Amniotic stem cell (primary cell): ENCODE results near the gene ATP5F1C.
A peak's percentile ranks its signal among the peaks of the same experiment; 100 is the strongest.
"Not testable (repeated sequence)": the region's sequence is repeated elsewhere in the genome, so short reads cannot be mapped to it uniquely, and the experiment has no call there.

Experiments used
- DNase-seq: peaks from one replicate; lab custom pipeline; 2025; lab: John Stamatoyannopoulos, UW

ATP5F1C gene

DNA sequence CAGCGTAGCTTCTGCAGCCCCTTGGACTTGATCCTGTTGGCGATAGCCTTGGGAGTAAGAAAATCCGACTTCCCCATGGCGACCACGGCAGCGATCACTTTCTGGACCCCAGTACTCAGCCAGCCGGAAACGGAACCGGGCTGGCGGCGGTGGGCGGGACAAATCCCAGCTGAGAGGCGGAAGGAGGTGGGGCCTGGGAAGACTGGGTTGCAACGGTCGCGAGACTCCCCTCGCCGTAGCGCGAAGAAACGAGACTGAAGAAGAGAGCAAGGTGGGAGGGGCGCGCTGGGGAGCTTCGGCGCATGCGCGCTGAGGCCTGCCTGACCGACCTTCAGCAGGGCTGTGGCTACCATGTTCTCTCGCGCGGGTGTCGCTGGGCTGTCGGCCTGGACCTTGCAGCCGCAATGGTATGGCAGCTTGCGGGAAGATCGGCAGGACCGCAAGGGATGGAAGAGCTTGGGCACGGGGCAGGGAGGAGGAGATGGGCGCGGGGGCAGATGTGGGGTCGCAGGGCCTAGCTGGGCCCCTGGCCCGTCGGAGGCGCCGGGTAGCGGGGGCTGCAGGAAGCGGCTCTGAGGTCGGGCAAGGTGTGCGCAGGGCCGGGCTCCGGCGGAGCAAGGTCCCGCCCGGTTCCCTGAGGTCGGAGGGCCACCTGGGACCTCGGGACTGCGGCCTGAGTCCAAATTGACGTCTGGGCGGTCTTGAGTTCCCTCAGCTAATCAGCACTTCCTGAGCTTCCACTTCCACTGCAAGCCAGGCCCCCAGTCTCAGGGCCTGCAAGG is at the start of gene ATP5F1C, which contains the start of gene KIN:
TSS of gene ATP5F1C (plus strand) at position 321 of the 782 bp plus-strand sequence. CDS start at position 352, 31 bp downstream.
TSS of gene KIN (minus strand) at position 137 of the 782 bp plus-strand sequence. CDS start at position 77, 60 bp downstream.
- peak; percentile 92 for DNase-seq

DNA sequence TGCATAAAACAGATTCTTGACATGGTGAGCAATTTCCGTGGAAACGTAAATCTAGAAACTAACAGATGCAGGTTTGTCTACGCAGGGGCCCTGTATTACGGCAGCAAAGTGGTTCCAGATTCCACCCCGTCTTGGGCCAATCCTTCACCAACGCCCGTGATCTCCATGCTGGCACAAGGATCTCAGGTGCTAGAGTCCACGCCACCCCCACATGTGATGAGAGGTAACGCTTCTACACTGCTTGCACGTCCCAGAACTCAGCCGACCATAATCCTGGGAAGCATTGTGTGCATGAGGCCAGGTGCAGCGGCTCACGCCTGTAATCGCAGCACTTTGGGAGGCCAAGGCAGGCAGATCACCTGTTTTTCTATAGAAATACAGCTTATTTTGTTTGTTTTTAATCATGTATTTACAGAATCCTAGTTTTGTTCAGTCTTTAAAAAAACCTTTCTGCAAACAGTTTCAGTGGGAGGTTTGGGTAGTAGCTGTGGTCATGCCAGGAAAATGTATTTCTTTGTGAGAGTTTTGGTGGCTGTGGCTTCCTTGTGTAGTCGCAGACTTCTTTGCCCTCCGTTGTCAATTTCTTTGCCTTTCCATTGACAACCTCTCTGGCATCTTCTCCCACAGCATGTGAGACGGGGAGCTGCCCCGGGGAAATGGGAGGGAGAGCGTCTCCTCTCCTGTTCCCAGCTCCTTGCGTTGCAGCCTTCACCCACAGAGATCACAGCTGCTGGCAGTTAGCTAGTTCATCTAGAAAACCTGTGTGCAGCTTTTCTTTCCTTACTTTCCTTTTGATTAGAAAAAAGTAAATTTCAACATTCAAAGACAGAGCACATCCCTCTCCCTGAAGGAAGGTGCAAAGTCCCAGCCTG is 49.2 kb upstream of the ATP5F1C start:
- no peak for DNase-seq

DNA sequence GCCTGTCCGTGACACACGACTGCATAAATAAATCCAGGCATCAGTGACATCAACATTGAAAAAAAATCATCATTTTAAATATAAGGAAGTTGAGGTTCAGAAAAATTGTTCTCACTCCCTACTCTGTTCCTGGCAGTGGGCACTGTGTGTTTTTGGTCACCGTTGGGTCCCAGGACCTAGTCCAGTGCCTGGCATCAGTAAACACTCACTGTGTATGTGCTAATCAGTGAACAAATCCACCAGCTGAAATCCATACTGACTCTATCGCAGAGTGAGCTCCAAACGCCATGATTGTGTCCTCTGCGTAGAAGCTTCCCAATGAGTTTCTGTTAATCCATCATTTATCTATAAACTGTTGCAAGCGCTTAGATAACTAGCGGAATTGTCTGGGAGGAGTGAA is 43.7 kb upstream of the ATP5F1C start:
- DNase-seq: no peak

DNA sequence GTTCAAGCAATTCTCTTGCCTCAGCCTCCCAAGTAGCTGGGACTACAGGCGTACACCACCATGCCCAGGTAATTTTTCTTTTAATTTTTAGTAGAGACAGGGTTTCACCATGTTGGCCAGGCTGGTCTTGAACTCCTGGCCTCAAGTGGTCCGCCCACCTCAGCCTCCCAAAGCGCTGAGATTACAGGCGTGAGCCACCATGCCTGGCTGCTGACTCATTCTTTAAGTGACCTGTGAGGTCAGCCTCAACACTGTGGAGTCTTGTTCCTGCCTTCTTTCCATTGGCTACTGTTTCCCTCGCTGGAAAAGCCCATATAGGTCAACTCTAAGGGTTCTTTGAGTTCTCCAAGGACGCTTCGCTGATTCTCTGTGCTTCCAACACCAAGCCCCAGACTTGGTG is 39.3 kb upstream of the ATP5F1C start:
- not testable (repeated sequence) for DNase-seq

DNA sequence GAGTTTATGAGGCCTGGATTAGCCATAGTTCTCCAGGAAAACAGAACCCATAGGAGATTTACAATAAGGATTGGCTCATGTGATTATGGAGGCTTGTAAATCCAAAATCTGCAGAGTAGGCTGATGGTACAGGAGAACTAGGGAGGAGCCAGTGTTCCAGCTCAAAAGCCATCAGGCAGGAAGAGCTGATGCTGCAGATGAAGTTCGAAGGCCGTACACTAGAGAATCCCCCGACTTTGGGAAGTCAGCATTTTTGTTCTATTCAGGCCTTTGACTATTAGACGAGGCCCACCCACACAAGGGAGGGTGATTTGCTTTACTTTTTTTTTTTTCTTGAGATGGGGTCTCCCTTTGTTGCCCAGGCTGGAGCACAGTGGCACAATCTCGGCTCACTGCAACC is 37.8 kb upstream of the ATP5F1C start:
- no peak for DNase-seq

DNA sequence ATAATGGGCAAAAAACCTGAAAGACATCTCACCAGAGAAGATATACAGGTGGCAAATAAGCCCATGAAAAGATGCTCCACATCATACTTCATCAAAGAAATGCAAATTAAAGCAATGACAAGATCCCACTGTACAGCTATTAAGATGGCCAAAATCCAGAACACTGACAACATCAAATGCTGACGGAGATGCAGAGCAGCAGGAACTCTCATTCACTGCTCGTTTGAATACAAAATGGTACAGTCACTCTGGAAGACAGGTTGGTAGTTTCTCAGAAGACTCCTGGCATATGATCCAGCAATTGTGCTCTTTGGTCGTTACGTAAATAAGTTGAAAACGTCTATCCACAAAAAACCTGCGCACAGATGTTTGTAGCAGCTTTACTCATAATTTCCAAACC is 35.7 kb upstream of the ATP5F1C start:
- DNase-seq: no peak

DNA sequence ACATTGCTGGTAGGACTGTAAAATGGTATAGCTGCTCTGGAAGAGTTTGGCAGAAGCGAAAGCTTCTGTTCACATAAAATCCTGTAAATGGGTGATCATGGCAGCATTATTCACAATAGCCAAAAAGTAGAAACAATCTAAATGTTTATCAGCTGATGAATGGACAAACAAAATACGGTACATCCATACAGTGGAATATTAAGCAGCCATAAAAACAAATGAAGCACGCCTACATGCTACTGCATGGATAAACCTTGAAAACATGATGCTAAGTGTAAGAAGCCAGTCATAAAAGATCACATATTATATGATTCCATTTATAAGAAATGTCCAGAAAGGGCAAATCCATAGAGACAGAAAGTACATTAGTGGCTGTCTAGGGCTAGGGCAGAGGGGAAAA is 32.9 kb upstream of the ATP5F1C start:
- no peak for DNase-seq

DNA sequence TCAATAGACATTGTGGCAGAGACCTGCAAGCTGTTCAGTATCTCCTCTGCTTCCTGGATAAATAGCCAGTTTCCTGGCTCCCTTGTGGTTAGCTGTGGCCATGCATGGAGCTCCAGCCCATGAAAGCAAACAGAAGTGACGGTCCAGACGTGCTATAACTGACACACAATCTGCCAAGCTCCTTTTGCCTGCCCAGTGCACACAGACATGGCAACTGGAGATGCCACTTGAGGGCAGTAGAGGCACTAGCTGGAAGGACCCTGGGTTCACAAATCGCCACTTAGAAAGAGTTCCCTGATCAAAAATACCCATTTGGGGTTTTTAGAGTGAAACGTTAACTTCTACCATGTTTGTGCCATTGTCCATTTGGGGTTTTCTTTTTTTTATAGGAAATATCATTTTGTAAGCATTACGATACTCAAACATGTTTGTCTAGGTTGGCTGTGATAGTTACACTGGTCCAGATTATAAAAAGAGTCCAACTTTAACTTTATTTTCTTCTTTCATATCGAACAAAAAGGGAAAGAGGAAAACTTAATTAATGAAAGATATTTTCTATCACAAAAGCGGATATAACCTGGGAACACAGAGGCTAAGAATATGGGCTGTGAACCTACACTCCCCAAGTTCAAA is 31.5 kb upstream of the ATP5F1C start:
- no peak for DNase-seq

DNA sequence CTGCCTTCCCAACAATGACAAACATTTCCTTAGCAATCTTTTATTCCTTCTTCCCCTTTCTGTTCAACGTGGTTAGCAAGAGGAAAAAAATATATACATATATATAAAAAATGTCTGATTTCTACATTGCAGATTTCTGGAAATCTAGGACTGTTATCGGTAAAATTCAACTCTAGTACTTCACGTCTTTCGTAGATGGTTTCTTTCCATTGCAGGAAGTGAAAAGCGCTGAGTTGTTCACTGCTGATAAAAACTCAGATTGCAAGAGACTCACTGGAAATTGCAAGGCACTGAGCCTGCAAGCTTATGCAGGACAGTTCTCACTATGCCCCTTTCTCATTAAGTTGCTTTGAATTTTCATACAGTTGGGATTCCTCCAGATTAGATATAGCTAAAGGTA is 24.0 kb upstream of the ATP5F1C start:
- no peak for DNase-seq

DNA sequence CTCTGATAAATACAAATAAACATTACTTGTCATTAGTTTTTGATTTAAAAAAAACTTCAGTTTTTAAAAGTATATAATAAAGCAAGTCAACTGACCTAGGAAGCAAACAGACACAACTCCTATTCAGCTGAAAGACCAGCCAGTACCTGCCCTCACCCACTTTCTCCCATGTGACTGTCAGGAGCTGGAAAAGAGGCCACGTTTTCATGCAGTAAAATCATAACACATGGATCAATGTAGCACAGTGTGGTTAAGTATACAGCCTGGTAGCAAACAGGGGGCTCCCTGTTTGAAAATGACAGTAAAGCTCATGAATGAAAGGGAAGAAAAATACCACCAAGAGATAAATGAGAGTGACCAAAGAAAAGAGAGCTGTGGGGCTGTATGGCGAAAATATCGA is 21.7 kb upstream of the ATP5F1C start:
- no peak for DNase-seq

DNA sequence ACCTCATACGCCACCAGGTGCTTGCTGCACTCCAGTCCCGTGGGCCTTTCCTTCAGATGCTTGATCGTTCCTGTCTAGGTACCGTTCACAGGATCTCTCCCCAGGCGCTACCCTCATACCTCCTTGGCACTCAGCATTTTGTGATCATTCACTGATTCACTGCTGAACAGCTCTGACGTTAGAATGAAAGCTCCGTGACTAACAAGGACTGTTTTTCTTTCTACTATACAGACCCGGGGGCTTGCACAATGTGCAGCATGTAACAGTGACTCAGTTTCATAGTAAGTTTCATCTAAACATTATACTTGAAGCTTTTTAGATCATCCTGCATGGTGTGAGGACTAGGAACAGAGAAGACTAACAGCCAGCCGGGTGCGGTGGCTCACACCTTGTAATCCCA is 20.8 kb upstream of the ATP5F1C start:
- DNase-seq: peak; percentile 69

DNA sequence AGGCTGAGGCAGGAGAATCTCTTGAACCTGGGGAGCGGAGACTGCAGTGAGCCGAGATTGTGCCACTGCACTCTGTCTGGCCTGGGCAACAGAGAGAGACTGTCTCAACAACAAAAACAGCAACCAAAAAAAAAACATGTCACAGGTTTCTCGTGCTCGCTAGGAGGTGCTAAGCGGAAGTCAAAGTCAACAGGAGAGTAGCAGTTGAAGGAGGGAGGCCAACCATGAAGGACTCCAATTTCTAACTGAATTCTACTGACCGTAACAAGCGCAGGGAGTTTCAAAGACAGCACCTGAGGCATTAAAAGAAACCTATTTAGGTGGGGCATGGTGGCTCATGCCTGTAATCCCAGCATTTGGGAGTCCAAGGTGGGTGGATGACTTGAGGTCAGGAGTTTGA is 19.6 kb upstream of the ATP5F1C start:
- DNase-seq: no peak

DNA sequence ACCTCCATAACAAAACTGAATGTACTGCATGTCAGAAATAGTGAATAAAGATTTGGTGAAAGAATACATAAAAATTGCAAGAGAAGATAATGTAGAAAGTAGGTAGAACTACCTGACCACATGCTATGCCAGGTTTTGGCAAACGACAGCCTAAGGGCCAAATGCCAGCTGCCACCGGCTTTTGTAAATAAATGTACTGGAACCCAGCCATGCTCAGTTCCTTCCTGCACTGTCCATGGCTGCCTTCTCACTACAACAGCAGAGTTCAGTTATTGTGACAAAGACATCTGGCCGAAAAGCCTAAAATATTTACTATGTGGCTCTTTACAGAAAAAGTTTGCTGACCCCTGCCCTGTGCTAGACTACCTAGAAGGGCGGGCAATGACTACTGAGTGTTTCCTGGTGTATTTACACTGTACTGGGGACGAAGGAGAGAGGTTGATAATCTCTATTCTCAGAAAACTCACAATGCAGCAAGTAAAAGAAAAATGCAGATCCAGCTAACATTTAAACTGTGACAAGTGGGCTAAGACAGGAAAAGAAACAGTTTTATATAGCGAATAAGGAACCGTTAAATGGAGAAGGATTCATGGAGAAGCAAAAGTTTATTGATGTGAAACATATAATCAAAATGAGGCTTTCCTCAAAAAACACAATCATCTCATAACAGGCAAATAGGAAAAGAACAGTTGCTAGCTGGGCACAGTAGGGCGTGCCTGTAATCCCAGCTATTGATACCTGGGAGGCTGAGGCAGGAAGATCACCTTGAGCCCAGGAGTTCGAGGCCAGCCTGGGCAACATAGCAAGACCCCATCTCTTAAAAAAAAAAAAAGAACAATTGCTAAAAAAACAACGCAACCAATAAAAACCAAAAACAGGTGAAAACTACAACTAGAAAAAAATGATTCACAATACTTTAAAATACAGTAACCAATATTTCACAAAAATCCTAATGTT is 13.9 kb upstream of the ATP5F1C start:
- no peak for DNase-seq

DNA sequence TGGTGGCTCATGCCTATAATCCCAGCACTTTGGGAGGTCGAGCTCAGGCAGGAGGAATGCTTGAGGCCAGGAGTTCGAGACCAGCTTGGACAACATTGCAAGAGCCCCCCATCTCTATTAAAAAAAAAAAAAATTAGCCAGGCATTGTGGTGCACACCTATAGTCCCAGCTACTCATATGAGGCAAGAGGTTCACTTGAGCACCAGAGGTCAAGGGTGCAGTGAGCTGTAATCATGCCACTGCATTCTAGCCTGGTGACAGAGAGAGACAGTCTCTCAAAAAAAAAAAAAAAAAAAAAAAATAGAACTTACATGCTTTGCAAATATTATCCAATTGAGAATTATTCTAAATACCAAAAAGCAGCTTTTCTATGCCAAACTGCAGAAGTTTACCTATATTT is 11.2 kb upstream of the ATP5F1C start:
- DNase-seq: no peak

DNA sequence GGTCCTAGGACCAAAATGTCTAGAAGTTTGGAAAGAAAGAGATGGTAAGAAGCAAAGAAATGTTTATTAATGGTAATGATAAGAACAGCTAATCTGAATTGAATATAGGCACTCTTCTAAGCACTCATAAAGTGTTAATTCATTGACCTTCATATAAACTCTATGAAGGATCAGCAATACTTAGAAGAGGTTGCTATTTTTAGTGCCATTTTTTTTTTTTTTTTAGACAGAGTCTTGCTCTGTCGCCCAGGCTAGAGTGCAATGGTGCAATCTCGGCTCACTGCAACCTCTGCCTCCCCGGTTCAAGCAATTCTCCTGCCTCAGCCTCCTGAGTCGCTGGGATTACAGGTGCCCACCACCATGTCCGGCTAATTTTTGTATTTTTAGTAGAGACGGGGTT is 5.8 kb upstream of the ATP5F1C start:
- DNase-seq: not testable (repeated sequence)

DNA sequence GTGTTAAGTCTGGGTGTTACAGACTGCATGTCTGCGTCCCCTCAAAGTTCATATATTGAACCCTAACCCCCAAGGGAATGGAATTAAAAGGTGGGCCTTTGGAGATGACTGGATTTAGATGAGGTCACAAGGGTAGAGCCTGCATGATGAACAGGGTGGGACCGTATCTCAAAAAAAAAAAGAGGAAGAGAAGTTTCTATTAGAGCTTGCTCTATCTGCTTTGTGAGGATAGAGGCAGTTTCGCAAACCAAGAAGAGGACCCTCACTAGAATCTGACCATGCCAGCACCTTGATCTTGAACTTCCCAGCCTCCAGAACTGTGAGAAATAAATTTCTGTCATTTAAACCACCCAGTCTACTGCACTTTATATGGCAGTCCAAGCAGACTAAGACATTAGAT is 1.5 kb upstream of the ATP5F1C start:
- no peak for DNase-seq

DNA sequence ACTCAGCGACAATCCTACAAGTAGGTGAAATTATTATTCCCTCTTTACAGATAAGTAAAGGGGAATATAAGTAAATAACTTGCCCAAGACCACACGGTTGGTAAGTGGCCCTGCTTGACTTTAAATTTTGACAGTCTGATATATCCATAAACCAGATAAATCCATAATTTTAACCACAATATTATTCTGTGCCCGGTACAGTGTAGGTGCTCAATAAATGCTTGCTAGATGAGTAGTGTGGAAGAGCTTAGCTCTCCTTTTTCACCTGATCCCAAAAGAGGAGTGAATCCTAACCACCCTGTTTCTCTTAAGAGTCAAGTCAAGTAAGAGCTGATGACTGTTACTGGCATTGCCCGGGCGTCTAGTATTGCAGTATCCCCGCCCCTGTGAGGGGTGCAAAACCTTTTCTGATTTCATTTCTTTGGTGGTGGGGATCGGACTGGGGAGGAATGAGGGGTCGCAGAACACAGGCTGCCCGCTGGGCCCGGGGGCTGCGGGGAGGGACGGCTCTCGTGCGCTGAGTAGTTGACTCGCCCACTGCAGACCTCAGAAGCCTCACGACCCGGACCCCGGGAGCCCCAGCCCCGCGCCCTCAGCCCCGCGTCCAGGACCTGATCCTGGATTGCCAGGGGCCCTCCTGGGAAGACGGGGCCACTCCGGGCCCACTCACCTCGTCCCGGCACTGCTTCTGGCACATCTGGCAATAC is 674 bp upstream of the ATP5F1C start:
- DNase-seq: no peak

DNA sequence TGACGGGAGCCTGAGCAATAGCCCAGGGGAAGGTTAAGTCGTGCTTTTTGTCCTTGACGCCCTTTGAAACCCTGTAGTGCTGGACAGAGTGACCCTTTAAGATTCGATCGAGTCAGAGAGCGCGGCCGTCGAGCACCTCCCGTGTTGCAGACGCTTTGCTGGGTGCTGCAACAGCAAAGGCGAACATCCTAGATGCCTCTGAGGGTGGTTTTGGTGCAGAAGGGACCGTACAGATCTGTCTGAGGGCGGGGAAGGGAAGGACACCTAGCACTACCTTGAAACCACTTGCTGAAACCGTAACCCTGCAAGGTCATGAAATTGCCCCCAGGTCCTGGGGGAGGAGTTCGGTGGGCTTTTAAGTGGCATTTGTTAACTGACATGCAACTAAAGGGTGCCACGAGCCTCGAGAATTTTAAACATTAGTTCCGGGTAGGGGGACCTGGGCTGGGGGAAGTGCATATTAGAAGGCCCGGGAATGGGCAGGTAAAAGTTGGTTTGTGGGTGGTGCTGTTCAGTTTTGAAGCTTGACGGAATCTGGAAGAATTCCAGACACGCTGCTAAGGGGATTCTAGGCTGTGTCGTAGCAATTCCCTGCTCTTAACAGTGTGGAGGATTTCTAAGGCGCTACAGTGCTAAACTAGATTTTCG is 786 bp downstream of the ATP5F1C start:
- no peak for DNase-seq

DNA sequence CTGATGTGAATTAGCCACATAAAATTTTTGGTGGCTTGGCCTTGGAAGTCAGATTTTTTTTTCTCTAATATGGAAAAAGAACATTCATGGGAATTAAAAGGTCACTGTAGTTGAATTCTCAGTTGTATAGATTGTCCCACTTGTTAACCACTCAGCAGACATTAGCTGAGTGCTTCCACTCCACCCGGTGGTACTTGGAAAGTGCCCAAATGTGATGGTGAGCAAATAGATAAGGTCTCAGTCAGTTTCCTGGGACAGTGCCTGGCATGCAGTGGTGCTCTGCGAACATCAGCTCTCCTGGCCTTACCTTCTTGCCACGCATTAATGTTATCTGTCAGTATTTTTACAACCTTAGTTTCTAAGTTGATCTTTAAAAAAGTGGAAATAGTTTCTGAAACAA is 1.4 kb downstream of the ATP5F1C start:
- no peak for DNase-seq

DNA sequence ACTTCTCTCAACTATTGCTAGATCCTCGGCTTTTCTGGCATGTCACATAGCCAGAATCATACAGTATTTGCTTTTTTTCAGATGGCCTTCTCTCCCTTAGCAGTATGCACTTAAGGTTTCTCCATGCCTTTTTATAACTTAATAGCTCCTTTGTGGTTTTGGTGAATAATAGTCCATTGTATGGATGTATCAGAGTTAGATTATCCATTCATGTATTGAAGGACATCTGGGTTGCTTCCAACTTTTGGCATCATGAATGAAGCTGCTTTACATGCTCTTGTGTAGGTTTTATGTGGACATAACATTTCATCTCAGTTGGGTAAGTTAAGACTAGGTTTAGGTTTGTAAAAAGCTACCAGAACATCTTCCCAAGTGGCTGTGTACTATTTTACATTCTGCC is 4.6 kb downstream of the ATP5F1C start:
- DNase-seq: no peak
